HepG2 (cell line): ENCODE measurements around the gene UBL7. TPM values are rescaled to one million over a fixed set of nuclear protein-coding genes. Genes with fewer than 3 reads are reported as not detected.

Source experiments
- microRNA-seq: library from miRNA; unstranded; fragments of <30 nt; microRNA quantifications from one replicate; pipeline ENCODE4, GENCODE V29; 2020
- polyA plus RNA-seq, 8 experiments: library from polyadenylated mRNA; depleted of rRNA in 3 of 8; stranded (reverse) in 7 of 8; unstranded in 1 of 8; fragments of >200 nt; fragmentation: Illumina TruSeq in 4 of 8; extraction: Trizol in 4 of 8; gene quantifications; 2 replicates each; pipeline versions ENCODE4 v1.2.1 to v1.2.3, GENCODE V29; 2011 to 2016; ENCODE audit warnings: low read depth in 4 of 8, missing spikeins in 1 of 8, mixed read lengths in 1 of 8; ENCODE audit not compliant: insufficient read depth in 1 of 8
- small RNA-seq, 3 experiments: library from RNA; depleted of rRNA; stranded (forward); fragments of <200 nt; gene quantifications; one replicate each; pipeline ENCODE3, GENCODE V24; 2012; ENCODE audit warnings: low read depth in 2 of 3, low replicate concordance in 1 of 3; ENCODE audit not compliant: insufficient read length in 3 of 3, insufficient read depth in 2 of 3
- total RNA-seq, 5 experiments: library from RNA; depleted of rRNA; stranded (reverse); fragments of >200 nt; fragmentation: Illumina TruSeq; extraction: Trizol; gene quantifications; 2 replicates each; pipeline ENCODE4 v1.2.3, GENCODE V29; 2016; ENCODE audit warnings: low read depth in 1 of 5

Gene UBL7
- total and polyA plus RNA-seq, 2 of the 13 experiments (the other 11 are each of a cell fraction or from before 2014, with no cell fraction given): 55.0 to 63.5 TPM

Small RNAs within 50 kb of the gene (microRNA-seq; reads per million reads assigned to microRNA genes)
- 1.0 reads per million for gene MIR6881

Small RNAs within 50 kb of the gene (small RNA-seq; reads per million reads assigned to genes)
- 0 to 0.97 (median 0) reads per million in 3 experiments for gene MIR6881
- gene RF00591: 0 reads per million in 3 experiments

Other genes with a start within 250 kb of the UBL7 start
- not detected in 2 replicates for gene CCDC33, start 224.8 kb downstream of the UBL7 start, total RNA-seq (2016; rRNA removed; fragmentation: Illumina TruSeq; extraction: Trizol)
- gene CCDC33, start 224.8 kb downstream of the UBL7 start, polyA plus RNA-seq (2011; rRNA removed): 0.08 and 0.30 TPM in 2 replicates
- 0.66 and 0.86 TPM in 2 replicates for gene CYP11A1, start 93.5 kb downstream of the UBL7 start, total RNA-seq (2016; rRNA removed; fragmentation: Illumina TruSeq; extraction: Trizol)
- gene CYP11A1, start 93.5 kb downstream of the UBL7 start, polyA plus RNA-seq (2011; rRNA removed): 0.92 and 1.4 TPM in 2 replicates
- gene SEMA7A, start 27.2 kb downstream of the UBL7 start, total RNA-seq (2016; rRNA removed; fragmentation: Illumina TruSeq; extraction: Trizol): 7.1 and 15.8 TPM in 2 replicates
- 9.0 and 11.3 TPM in 2 replicates for gene SEMA7A, start 27.2 kb downstream of the UBL7 start, polyA plus RNA-seq (2011; rRNA removed)
- gene ARID3B, start 80.1 kb upstream of the UBL7 start, total RNA-seq (2016; rRNA removed; fragmentation: Illumina TruSeq; extraction: Trizol): 5.3 and 7.0 TPM in 2 replicates
- 12.8 and 14.9 TPM in 2 replicates for gene ARID3B, start 80.1 kb upstream of the UBL7 start, polyA plus RNA-seq (2011; rRNA removed)
- 31.4 and 41.5 TPM in 2 replicates for gene CLK3, start 154.7 kb upstream of the UBL7 start, total RNA-seq (2016; rRNA removed; fragmentation: Illumina TruSeq; extraction: Trizol)
- 82.0 and 89.1 TPM in 2 replicates for gene CLK3, start 154.7 kb upstream of the UBL7 start, polyA plus RNA-seq (2011; rRNA removed)
- 17.4 and 24.3 TPM in 2 replicates for gene EDC3, start 234.9 kb upstream of the UBL7 start, total RNA-seq (2016; rRNA removed; fragmentation: Illumina TruSeq; extraction: Trizol)
- 32.0 and 40.9 TPM in 2 replicates for gene EDC3, start 234.9 kb upstream of the UBL7 start, polyA plus RNA-seq (2011; rRNA removed)